Small intestine (tissue), 7 donors: ENCODE data around the gene TENM4. TPM values are rescaled to one million over a fixed set of nuclear protein-coding genes. Genes with fewer than 3 reads are reported as not detected.

ENCODE experiments used
- DNase-seq, 2 donors: peaks; one replicate each; pipeline versions ENCODE4 v3.0.0 to v3.0.0-alpha.2; 2013
- FAIRE-seq: peaks from 2 replicates; lab custom pipeline; 2012; peaks lifted over from hg19 to GRCh38; lab: Jason Lieb, UNC
- H3K27ac ChIP-seq, 3 donors: one replicate each; pipeline ENCODE4 v1.5.1; 2013; ENCODE audit warnings: low read length in 2 of 3, mild to moderate bottlenecking in 2 of 3, control low read depth in 1 of 3, inconsistent platforms in 1 of 3, low read depth in 1 of 3, moderate library complexity in 1 of 3
- H3K27me3 ChIP-seq, 3 donors: one replicate each; pipeline ENCODE4 v1.6.1; 2013; ENCODE audit warnings: low read length in 3 of 3, inconsistent platforms in 1 of 3; ENCODE audit not compliant: control insufficient read depth in 3 of 3, insufficient read depth in 3 of 3
- H3K36me3 ChIP-seq, 3 donors: one replicate each; pipeline ENCODE4 v1.6.1; 2013; ENCODE audit warnings: low read length in 3 of 3, inconsistent platforms in 1 of 3, low read depth in 1 of 3, mild to moderate bottlenecking in 1 of 3, moderate library complexity in 1 of 3; ENCODE audit not compliant: control insufficient read depth in 3 of 3, insufficient read depth in 2 of 3
- H3K4me1 ChIP-seq, 3 donors: one replicate each; pipeline ENCODE4 v1.6.1; 2013; ENCODE audit warnings: low read length in 2 of 3, inconsistent platforms in 1 of 3, low read depth in 1 of 3, mild to moderate bottlenecking in 1 of 3, moderate library complexity in 1 of 3; ENCODE audit not compliant: control insufficient read depth in 3 of 3, insufficient read depth in 2 of 3
- H3K4me3 ChIP-seq, 3 donors: one replicate each; pipeline ENCODE4 v1.5.1; 2013; ENCODE audit warnings: low read length in 3 of 3, control low read depth in 1 of 3, inconsistent platforms in 1 of 3, low read depth in 1 of 3, mild to moderate bottlenecking in 1 of 3, moderate library complexity in 1 of 3
- H3K9me3 ChIP-seq, 2 donors: one replicate each; pipeline ENCODE4 v1.6.1; 2013; ENCODE audit warnings: low read depth in 1 of 2, low read length in 1 of 2; ENCODE audit not compliant: control insufficient read depth in 2 of 2, insufficient read depth in 1 of 2
- WGBS, 3 donors: extraction: QIAGEN DNeasy Blood & Tissue Kit; methylation state at CpG; one replicate each; pipeline ENCODE4 v1.1.7; 2013; 5-methylcytosine and 5-hydroxymethylcytosine counted together
- polyA plus RNA-seq, 4 donors: library from polyadenylated mRNA; stranded (reverse) in 3 of 4; unstranded in 1 of 4; fragments of 200-250 nt in 3 of 4; fragments of 120-200 nt in 1 of 4; gene quantifications; one replicate each; pipeline versions ENCODE4 v1.2.1 to v1.2.3, GENCODE V29; 2013
- donor health status: healthy with polysubstance abuse.
- donor health status: control.
- donor health status: control.
- donor health status: Bipolar disorder and iron deficiency.
- donor health status: healthy.

Gene TENM4
- polyA plus RNA-seq, 4 donors: under 0.01 to 0.96 (median 0.31) TPM; not detected in 1

- H3K9me3 ChIP-seq: no peaks in the 10 kb centered on the region
- no peak overlapping the region for H3K4me3 ChIP-seq
- H3K27ac ChIP-seq: no peak overlapping the region
- DNase-seq (no peak), FAIRE-seq (no peak)
- H3K36me3 ChIP-seq: no peaks in the 10 kb centered on the region
- H3K27me3 ChIP-seq: no peaks in the 10 kb centered on the region
- 80 to 96% (median 89%) methylated on average over 1 of the region's 1 CpG for WGBS, 3 donors
- no peaks in the 10 kb centered on the region for H3K4me1 ChIP-seq
These were observed 657.5 kb downstream of the TENM4 start for GRCh38 chr11:78783301-78783700.

GRCh38 chr11:78782725-78783124 is 658.1 kb downstream of the TENM4 start:
- no peak overlapping the region for H3K27ac ChIP-seq
- no peak for DNase-seq
- no peaks in the 10 kb centered on the region for H3K9me3 ChIP-seq
- no peak overlapping the region for H3K4me3 ChIP-seq
- 89 to 94% (median 91%) methylated on average over 2 of the region's 2 CpGs for WGBS, 3 donors
- H3K4me1 ChIP-seq: no peaks in the 10 kb centered on the region
- no peak for FAIRE-seq
- H3K27me3 ChIP-seq: no peaks in the 10 kb centered on the region
- no peaks in the 10 kb centered on the region for H3K36me3 ChIP-seq

- no peaks in the 10 kb centered on the region for H3K9me3 ChIP-seq
- no peaks in the 10 kb centered on the region for H3K27me3 ChIP-seq
- no peak overlapping the region for H3K27ac ChIP-seq
- peak in 1 of 2 donors; percentile 18 for DNase-seq
- no peaks in the 10 kb centered on the region for H3K36me3 ChIP-seq
- 47 to 79% (median 55%) methylated on average over 3 of the region's 3 CpGs for WGBS, 3 donors
- H3K4me3 ChIP-seq: no peak overlapping the region
- FAIRE-seq: no peak
- H3K4me1 ChIP-seq: no peaks in the 10 kb centered on the region
These were observed 659.9 kb downstream of the TENM4 start for GRCh38 chr11:78780889-78781288.

GRCh38 chr11:78773492-78773891 is 667.3 kb downstream of the TENM4 start:
- 62 to 78% (median 75%) methylated on average over 2 of the region's 2 CpGs for WGBS, 3 donors
- no peak overlapping the region for H3K27ac ChIP-seq
- no peaks in the 10 kb centered on the region for H3K9me3 ChIP-seq
- no peaks in the 10 kb centered on the region for H3K4me1 ChIP-seq
- DNase-seq (no peak), FAIRE-seq (no peak)
- H3K4me3 ChIP-seq: no peak overlapping the region
- no peaks in the 10 kb centered on the region for H3K36me3 ChIP-seq
- no peaks in the 10 kb centered on the region for H3K27me3 ChIP-seq

- no peak overlapping the region for H3K4me3 ChIP-seq
- H3K36me3 ChIP-seq: no peaks in the 10 kb centered on the region
- H3K4me1 ChIP-seq: no peaks in the 10 kb centered on the region
- WGBS, 3 donors: 73 to 76% (median 75%) methylated on average over 5 of the region's 5 CpGs
- H3K27ac ChIP-seq: no peak overlapping the region
- no peaks in the 10 kb centered on the region for H3K9me3 ChIP-seq
- no peaks in the 10 kb centered on the region for H3K27me3 ChIP-seq
- DNase-seq (no peak), FAIRE-seq (no peak)
These were observed 667.8 kb downstream of the TENM4 start for GRCh38 chr11:78773077-78773476.

- Histone ChIP-seq H3K27ac (no peak overlapping the region), H3K9me3 (no peaks in the 10 kb centered on the region), H3K27me3 (no peaks in the 10 kb centered on the region), H3K4me1 (no peaks in the 10 kb centered on the region), H3K36me3 (no peaks in the 10 kb centered on the region), H3K4me3 (no peak overlapping the region)
- 89 to 96% (median 94%) methylated on average over 3 of the region's 3 CpGs for WGBS, 3 donors
- DNase-seq (no peak), FAIRE-seq (no peak)
These were observed 668.6 kb downstream of the TENM4 start for GRCh38 chr11:78772186-78772585.

- FAIRE-seq (no peak), DNase-seq (no peak)
- Histone ChIP-seq H3K27me3 (no peaks in the 10 kb centered on the region), H3K4me1 (no peaks in the 10 kb centered on the region), H3K4me3 (no peak overlapping the region), H3K36me3 (no peaks in the 10 kb centered on the region), H3K9me3 (no peaks in the 10 kb centered on the region), H3K27ac (no peak overlapping the region)
- WGBS, 3 donors: 56 to 88% (median 57%) methylated on average over 6 of the region's 6 CpGs
These were observed 669.9 kb downstream of the TENM4 start for GRCh38 chr11:78770931-78771330.

DNA sequence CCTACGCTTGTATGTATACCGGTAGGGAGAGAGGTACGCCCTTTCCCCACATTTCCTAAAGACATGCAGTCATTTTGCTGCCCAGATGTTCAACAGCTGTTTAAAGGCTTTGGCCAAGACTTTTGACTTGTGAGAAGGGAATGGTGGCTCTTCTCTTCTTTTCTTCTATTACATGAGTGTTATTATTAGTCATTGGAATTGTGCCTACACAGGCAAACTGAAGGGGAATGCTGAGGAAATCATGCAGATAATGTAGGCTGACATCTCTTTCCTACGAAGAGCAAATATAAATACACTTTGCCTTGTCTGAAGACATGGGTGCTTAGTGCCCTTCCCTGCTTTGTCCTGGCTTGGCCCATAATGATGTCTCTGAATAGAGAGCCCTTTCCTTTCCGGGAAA is 671.9 kb downstream of the TENM4 start:
- Histone ChIP-seq H3K4me1 (no peaks in the 10 kb centered on the region), H3K36me3 (no peaks in the 10 kb centered on the region), H3K4me3 (no peak overlapping the region), H3K9me3 (no peaks in the 10 kb centered on the region), H3K27ac (no peak overlapping the region), H3K27me3 (no peaks in the 10 kb centered on the region)
- FAIRE-seq (no peak), DNase-seq (no peak)
- 73 to 90% (median 84%) methylated on average over 5 of the region's 5 CpGs for WGBS, 3 donors

DNA sequence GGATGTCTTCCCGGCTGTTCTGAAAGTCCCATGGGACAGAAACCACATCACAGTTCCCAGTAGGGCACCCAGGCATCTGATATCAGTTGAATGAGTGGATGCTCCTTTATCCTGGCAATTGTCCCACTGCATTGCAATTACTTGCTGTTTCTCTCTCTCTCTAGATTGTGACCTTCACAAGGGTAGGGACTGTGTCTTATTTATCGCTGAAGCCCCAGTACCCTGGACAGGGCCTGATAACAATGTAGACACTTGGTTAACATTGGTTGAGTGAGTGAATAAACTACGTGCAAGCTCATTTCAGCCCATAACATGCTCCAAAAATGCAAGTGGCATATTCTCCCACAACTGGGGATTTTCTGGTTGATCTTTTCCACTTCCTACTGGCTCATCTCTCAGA is 672.5 kb downstream of the TENM4 start:
- FAIRE-seq: no peak
- 61 to 86% (median 83%) methylated on average over 3 of the region's 3 CpGs for WGBS, 3 donors
- Histone ChIP-seq H3K4me3 (no peak overlapping the region), H3K36me3 (no peaks in the 10 kb centered on the region), H3K27me3 (no peaks in the 10 kb centered on the region), H3K4me1 (no peaks in the 10 kb centered on the region), H3K9me3 (no peaks in the 10 kb centered on the region), H3K27ac (no peak overlapping the region)
- no peak for DNase-seq
